GM13977 (cell line): ENCODE results near the gene ANO1.

Experiments used
- DNase-seq: peaks from one replicate; pipeline ENCODE4 v3.0.0; 2012; ENCODE audit warnings: low spot score
- CTCF ChIP-seq: IDR thresholded peaks from 2 replicates; pipeline ENCODE4 v1.5.1; 2012; ENCODE audit warnings: mild to moderate bottlenecking, control low read depth; ENCODE audit not compliant: insufficient read depth; ENCODE audit errors: extremely low read depth, missing control alignments
- in situ Hi-C: fragments of 300-500 bp; cut with MboI; formaldehyde crosslinking; loops from one replicate; pipeline ENCODE4 v1.12.0; 2022; ENCODE audit warnings: low sequenced_read_pairs, low pct_unique_long_range_greater_than_20kb, mixed read lengths, inconsistent platforms; ENCODE audit not compliant: unreplicated experiment

ANO1 gene

GRCh38 chr11:70078095-70078780 is at the start of gene ANO1:
TSS of gene ANO1 (plus strand) at chr11:70078317. CDS start at chr11:70078607, 290 bp downstream.
- peak; percentile 17 for TF ChIP-seq CTCF
- DNase-seq: no peak
- in situ Hi-C loops: no loop called here

- TF ChIP-seq CTCF: no peak
- in situ Hi-C loops: no loop called here
- DNase-seq: peak; percentile 6
These were observed 48.8 kb upstream of the ANO1 start for GRCh38 chr11:70029115-70029860.

GRCh38 chr11:70029861-70030380 is 48.2 kb upstream of the ANO1 start:
- in situ Hi-C loops: no loop called here

GRCh38 chr11:70030412-70030811 is 47.7 kb upstream of the ANO1 start:
- in situ Hi-C loops: no loop called here
- no peak for DNase-seq
- TF ChIP-seq CTCF: no peak

More at GRCh38 chr11:70029861-70030380, 48.2 kb upstream of the ANO1 start:
- no peak for DNase-seq
- TF ChIP-seq CTCF: no peak

GRCh38 chr11:70031631-70032469 is 46.3 kb upstream of the ANO1 start:
- in situ Hi-C loops: no loop called here
- TF ChIP-seq CTCF: no peak
- no peak for DNase-seq

- in situ Hi-C loops: no loop called here
- DNase-seq: no peak
- no peak for TF ChIP-seq CTCF
These were observed 45.7 kb upstream of the ANO1 start for GRCh38 chr11:70032470-70032795.
